GM23248 (cell line): ENCODE measurements around the gene TRAK1.

ENCODE experiments used
- EZH2 ChIP-seq: fragments of 200-600 bp; sonication (generic); IDR thresholded peaks from 2 replicates; pipeline ENCODE4 v1.6.1; 2018; ENCODE audit warnings: antibody characterized with exemption, mild to moderate bottlenecking; ENCODE audit not compliant: insufficient read depth, poor library complexity, severe bottlenecking
- EZH2phosphoT487 ChIP-seq: fragments of 200-600 bp; sonication (generic); IDR thresholded peaks from 2 replicates; pipeline ENCODE4 v1.6.1; 2018; ENCODE audit warnings: antibody characterized with exemption, moderate library complexity, mild to moderate bottlenecking, low read depth; ENCODE audit not compliant: insufficient read depth

GRCh38 chr3:42062464-42062863 lies 28.7 kb upstream of the TRAK1 start:
- TF ChIP-seq EZH2 (no peak), EZH2phosphoT487 (no peak)
